Stimulated activated CD4-positive, alpha-beta T cell treated with anti-CD3 and anti-CD28 coated beads, Interleukin-12 subunit alpha, Interleukin-12 subunit beta, amount 100 ng/mL, for 24 hours (primary cell): ENCODE results near the gene RPL36.
"Not testable (repeated sequence)": the region's sequence is repeated elsewhere in the genome, so short reads cannot be mapped to it uniquely, and the experiment has no call there.

Experiments used
- DNase-seq, 2 experiments: peaks; one replicate each; pipeline ENCODE4 v3.0.0-alpha.2; 2020; ENCODE audit warnings: low read depth in 2 of 2

The RPL36 gene

GRCh38 chr19:5690955-5691821 lies 1.1 kb downstream of the RPL36 start:
- DNase-seq = peak; percentile 41 to 61

- DNase-seq = peak in 1 of 2 experiments; percentile 26
Observed at GRCh38 chr19:5691822-5692722, 2.0 kb downstream of the RPL36 start.

- no peak for DNase-seq
Observed at GRCh38 chr19:5692723-5693194, 2.7 kb downstream of the RPL36 start.

GRCh38 chr19:5693195-5694166 lies 3.4 kb downstream of the RPL36 start:
- DNase-seq = no peak

- DNase-seq = no peak
Observed at GRCh38 chr19:5694167-5694955, 4.3 kb downstream of the RPL36 start.

GRCh38 chr19:5694956-5695648 lies 5.0 kb downstream of the RPL36 start:
- DNase-seq = no peak

- DNase-seq = no peak
Observed at GRCh38 chr19:5695649-5696195, 5.6 kb downstream of the RPL36 start.

GRCh38 chr19:5696196-5697021 lies 6.3 kb downstream of the RPL36 start:
- no peak for DNase-seq

- no peak for DNase-seq
Observed at GRCh38 chr19:5697022-5697889, 7.2 kb downstream of the RPL36 start.

- no peak for DNase-seq
Observed at GRCh38 chr19:5697890-5698634, 8.0 kb downstream of the RPL36 start.

- no peak for DNase-seq
Observed at GRCh38 chr19:5698635-5699422, 8.7 kb downstream of the RPL36 start.

- DNase-seq = no peak
Observed at GRCh38 chr19:5700455-5701092, 10.5 kb downstream of the RPL36 start.

- DNase-seq = not testable (repeated sequence)
Observed at GRCh38 chr19:5702053-5702410, 11.9 kb downstream of the RPL36 start.

GRCh38 chr19:5703819-5704818 lies 14.0 kb downstream of the RPL36 start:
- DNase-seq = no peak
